Fibroblast of mammary gland (primary cell): ENCODE results near the gene AGAP1.

Source experiments
- DNase-seq: peaks from one replicate; pipeline ENCODE4 v3.0.0-alpha.2; 2010; ENCODE audit warnings: low read depth
- H3K4me3 ChIP-seq: 2 replicates; pipeline ENCODE4 v1.5.1; 2011; ENCODE audit warnings: low read depth, mild to moderate bottlenecking, low read length, moderate library complexity; ENCODE audit not compliant: control insufficient read depth
- CTCF ChIP-seq: conservative IDR thresholded peaks from 2 replicates; pipeline ENCODE4 v1.5.1; 2011; ENCODE audit warnings: low read depth, low read length, inconsistent platforms; ENCODE audit not compliant: control insufficient read depth, insufficient read depth

The AGAP1 gene

GRCh38 chr2:235979037-235979436 lies 485.2 kb downstream of the AGAP1 start:
- no peak for TF ChIP-seq CTCF
- DNase-seq, result no peak
- H3K4me3 ChIP-seq, result no peak overlapping the region

GRCh38 chr2:235979753-235980435 lies 486.1 kb downstream of the AGAP1 start:
- no peak for TF ChIP-seq CTCF
- H3K4me3 ChIP-seq, result no peak overlapping the region

GRCh38 chr2:235981631-235982030 lies 487.8 kb downstream of the AGAP1 start:
- H3K4me3 ChIP-seq, result no peak overlapping the region
- TF ChIP-seq CTCF, result no peak
- no peak for DNase-seq

More at GRCh38 chr2:235979753-235980435, 486.1 kb downstream of the AGAP1 start:
- no peak for DNase-seq

- no peak for DNase-seq
- H3K4me3 ChIP-seq, result no peak overlapping the region
- TF ChIP-seq CTCF, result no peak
Measured at GRCh38 chr2:235983016-235983415, 489.2 kb downstream of the AGAP1 start.

GRCh38 chr2:235984552-235984951 lies 490.7 kb downstream of the AGAP1 start:
- DNase-seq, result no peak
- TF ChIP-seq CTCF, result no peak
- no peak overlapping the region for H3K4me3 ChIP-seq

GRCh38 chr2:235986361-235986760 lies 492.5 kb downstream of the AGAP1 start:
- H3K4me3 ChIP-seq, result no peak overlapping the region
- no peak for DNase-seq
- TF ChIP-seq CTCF, result no peak
